ENCODE data around the gene NEK2. TPM values are rescaled to one million over a fixed set of nuclear protein-coding genes. Genes with fewer than 3 reads are reported as not detected.
A peak's percentile ranks its signal among the peaks of the same experiment; 100 is the strongest.
"Not testable (repeated sequence)": the region's sequence is repeated elsewhere in the genome, so short reads cannot be mapped to it uniquely, and the experiment has no call there.

Gene NEK2
- total RNA-seq, 2 experiments from 2014 or later = 49.0 to 51.9 TPM

DNA sequence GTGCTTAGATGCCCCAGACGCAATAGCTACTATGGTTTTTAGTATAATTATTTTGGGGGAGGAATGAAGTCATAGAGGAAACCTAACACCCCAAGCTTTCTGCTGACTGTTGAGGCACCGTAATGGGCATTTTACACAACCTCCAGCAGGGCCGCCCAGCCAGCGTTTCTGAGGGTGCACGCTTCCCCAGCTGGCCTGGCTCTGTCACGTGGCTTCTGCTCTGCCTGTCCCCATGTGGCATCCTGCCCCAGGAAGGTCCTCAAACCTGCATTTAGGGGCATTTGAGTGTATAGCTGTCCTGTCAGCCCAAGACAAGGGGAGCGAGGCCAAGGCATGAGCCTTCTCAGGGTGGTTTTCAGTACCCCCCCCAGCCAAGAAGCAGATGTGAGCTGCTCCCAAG is 10.4 kb upstream of the NEK2 start:
- ChIA-PET CTCF (interaction anchor here (0.6 to 4.7 kb wide), 5 partner anchors 11 to 1523 kb away, joined by 3 to 30 read pairs (median 4); partner anchors contain the start of gene NEK2), POLR2A (no interaction called here)
- Mint-ChIP-seq H3K27me3 (peaks cover 12% of the 10 kb centered on the region), H3K27ac (no peak overlapping the region), H3K9me3 (no peaks in the 10 kb centered on the region), H3K4me1 (peaks cover 23% of the 10 kb centered on the region), H3K36me3 (ENCODE audit: low read depth) (peaks cover 3% of the 10 kb centered on the region), H3K4me3 (no peak overlapping the region)
- no peak for DNase-seq

DNA sequence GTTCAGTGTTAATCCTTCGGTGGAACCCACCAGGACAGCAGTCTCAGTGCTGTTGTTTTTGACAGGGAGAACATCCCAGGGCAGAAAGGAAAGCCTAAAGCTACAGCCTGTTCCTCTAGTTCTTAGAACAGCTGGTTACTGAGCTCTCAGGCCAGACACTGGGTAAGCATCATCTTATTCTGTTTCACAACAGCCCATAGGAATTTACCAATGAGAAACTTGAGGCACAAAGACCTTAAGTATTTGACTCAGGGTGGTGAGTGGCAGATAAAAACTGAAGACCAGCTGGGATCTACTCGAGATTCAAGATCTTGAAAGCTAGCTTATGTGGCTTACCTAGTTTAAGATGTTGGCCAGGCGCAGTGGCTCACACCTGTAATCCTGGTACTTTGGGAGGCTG is 9.4 kb upstream of the NEK2 start:
- POLR2A ChIA-PET = no interaction called here
- no peaks in the 10 kb centered on the region for H3K9me3 Mint-ChIP-seq
- peaks cover 4% of the 10 kb centered on the region for H3K27me3 Mint-ChIP-seq
- H3K4me1 Mint-ChIP-seq = peaks cover 27% of the 10 kb centered on the region
- DNase-seq = no peak
- CTCF ChIA-PET = interaction anchor here (1.0 to 4.7 kb wide), 5 partner anchors 10 to 771 kb away, joined by 3 to 30 read pairs (median 4); partner anchors contain the start of gene NEK2
- peaks cover 3% of the 10 kb centered on the region for H3K36me3 Mint-ChIP-seq (ENCODE audit: low read depth)
- no peak overlapping the region for H3K27ac Mint-ChIP-seq
- H3K4me3 Mint-ChIP-seq = no peak overlapping the region

DNA sequence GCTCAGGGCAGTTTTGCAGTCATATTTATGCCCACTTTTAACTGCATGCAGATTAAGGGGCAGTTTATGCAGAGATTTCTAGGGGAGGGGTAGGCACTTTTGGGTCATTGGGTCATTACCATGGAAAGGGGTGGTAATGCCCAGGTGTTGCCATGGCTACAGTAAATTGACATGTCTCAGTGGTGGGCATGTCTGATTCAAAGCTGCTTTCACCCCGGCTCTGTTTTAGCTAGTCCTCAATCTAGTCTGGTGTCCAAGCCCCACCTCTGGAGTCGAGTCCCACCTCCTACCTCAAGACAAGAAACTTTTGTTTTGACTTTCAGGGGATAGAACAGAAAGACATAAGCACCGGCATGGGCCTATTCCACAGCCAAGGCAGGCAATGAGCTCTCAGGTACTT is 8.9 kb upstream of the NEK2 start:
- no peak for DNase-seq
- Mint-ChIP-seq H3K27ac (no peak overlapping the region), H3K36me3 (ENCODE audit: low read depth) (peaks cover 3% of the 10 kb centered on the region), H3K9me3 (no peaks in the 10 kb centered on the region), H3K27me3 (peaks cover 3% of the 10 kb centered on the region), H3K4me1 (peaks cover 27% of the 10 kb centered on the region), H3K4me3 (no peak overlapping the region)
- ChIA-PET POLR2A (no interaction called here), CTCF (interaction anchor here (1.0 to 4.7 kb wide), 5 partner anchors 9 to 772 kb away, joined by 3 to 30 read pairs (median 4); partner anchors contain the start of gene NEK2)

DNA sequence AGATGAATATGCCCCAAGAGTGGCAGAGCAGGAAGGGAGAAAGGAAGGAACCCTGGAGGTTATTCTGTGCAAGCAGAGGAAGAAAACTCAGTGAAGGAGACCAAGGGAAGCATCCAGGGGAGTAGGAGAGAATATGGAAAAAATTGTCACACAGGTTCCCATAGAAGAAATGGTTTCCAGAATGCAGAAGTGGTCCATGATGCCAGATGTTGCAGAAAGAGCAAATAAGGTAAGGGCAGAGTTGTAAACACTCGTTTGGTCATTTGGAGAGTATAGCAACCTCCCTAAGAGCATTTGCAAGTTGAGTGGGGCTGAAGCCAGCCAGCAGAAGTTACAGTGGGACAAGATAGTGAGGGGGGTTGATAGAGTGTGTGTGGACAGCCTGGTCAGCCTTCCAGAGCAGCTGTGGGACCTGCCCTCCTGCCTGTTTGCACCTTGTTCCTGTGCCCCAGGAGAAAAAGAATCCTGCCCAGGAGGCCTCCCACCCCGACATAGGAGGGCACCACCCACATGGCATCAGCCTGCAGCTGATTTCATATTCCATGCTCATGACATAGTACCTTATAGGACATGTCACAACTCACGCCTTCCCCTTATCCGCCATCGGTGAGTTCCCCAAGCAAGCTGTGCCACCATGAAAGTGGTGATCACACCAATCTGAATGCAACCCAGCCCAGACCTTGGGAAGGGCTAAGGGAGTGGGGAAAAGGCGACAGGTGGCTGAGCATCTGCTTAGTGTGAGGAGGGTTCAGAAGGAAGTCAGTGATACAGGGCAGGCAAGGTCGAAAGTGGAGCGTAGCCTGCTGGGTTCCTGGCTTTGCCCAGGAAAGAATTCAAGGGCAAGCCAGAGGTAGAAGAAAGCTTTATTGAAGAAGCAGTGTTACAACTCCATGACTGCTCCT is 8.2 kb upstream of the NEK2 start:
- ChIA-PET CTCF (interaction anchor here (1.0 to 4.7 kb wide), 8 partner anchors 8 to 773 kb away, joined by 3 to 39 read pairs (median 6); partner anchors contain the start of genes DTL, INTS7 and NEK2), POLR2A (no interaction called here)
- Mint-ChIP-seq H3K9me3 (no peaks in the 10 kb centered on the region), H3K4me1 (peaks cover 25% of the 10 kb centered on the region), H3K4me3 (no peak overlapping the region), H3K27ac (no peak overlapping the region), H3K27me3 (peaks cover 3% of the 10 kb centered on the region), H3K36me3 (ENCODE audit: low read depth) (peaks cover 3% of the 10 kb centered on the region)
- no peak for DNase-seq

DNA sequence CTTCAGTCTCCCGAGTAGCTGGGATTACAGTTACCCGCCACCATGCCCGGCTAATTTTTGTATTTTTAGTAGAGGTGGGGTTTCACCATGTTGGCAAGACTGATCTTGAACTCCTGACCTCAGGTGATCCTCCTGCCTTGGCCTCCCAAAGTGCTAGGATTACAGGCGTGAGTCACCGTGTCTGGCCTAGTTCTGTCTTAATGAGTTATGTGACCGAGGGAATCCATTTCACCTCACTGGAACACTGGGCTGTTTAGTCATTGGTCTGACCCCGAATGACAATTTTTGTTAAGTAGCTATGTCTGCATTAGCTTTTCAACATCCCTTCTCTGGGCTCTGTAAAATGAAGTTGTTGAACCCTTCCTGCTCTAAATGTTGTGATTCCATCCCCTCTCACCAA is 6.8 kb upstream of the NEK2 start:
- H3K4me3 Mint-ChIP-seq, H3K27ac Mint-ChIP-seq: not testable (repeated sequence)

DNA sequence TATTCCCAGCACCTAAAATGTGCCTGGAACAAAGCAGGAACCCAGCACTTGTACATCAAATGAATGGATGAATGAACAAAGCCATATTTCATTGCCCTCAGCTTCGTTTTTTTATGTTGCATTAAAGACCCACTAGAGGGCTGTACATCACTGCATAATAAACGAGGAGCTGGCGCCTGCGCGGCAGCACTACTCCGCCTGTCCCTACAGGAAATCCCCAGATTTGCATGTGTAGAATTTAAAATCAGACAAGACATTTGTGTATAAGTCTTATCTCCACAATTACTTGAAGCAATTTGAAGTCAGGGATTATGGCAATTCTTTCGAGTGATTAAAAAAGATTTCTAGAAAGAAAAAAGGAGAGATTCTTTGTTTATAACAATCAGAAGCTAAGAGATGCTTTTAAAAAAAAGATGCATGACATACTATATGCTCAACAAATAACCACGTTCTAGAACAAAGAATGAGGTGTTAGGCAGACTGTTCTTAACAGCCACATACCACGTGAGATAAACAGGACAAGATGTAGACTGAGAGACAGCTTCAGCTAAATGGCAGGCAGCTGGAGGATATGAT is 5.4 kb upstream of the NEK2 start:
- DNase-seq = peak; percentile 82
- ChIA-PET POLR2A (interaction anchor here (1.3 kb wide), 1 partner anchor 355 kb away, joined by 8 read pairs; the partner anchor contains the start of genes DTL and INTS7), CTCF (interaction anchor here (0.5 to 4.3 kb wide), 33 partner anchors 10 to 1271 kb away, joined by 3 to 39 read pairs (median 3); partner anchors contain the start of genes DTL, INTS7, NENF and SLC30A1)
- peak overlapping the region; percentile 75 for H3K27ac Mint-ChIP-seq
- no peaks in the 10 kb centered on the region for H3K36me3 Mint-ChIP-seq (ENCODE audit: low read depth)
- no peaks in the 10 kb centered on the region for H3K9me3 Mint-ChIP-seq
- no peak overlapping the region for H3K4me3 Mint-ChIP-seq
- H3K4me1 Mint-ChIP-seq = peaks cover 16% of the 10 kb centered on the region
- no peaks in the 10 kb centered on the region for H3K27me3 Mint-ChIP-seq

More for the DNA sequence above, 6.8 kb upstream of the NEK2 start:
- H3K9me3 Mint-ChIP-seq; H3K36me3 Mint-ChIP-seq (ENCODE audit: low read depth); POLR2A ChIA-PET; H3K27me3 Mint-ChIP-seq; DNase-seq: not testable (repeated sequence)
- CTCF ChIA-PET = interaction anchor here (0.6 to 4.3 kb wide), 8 partner anchors 9 to 897 kb away, joined by 3 to 39 read pairs (median 4); partner anchors contain the start of genes DTL and INTS7
- peaks cover 13% of the 10 kb centered on the region for H3K4me1 Mint-ChIP-seq

DNA sequence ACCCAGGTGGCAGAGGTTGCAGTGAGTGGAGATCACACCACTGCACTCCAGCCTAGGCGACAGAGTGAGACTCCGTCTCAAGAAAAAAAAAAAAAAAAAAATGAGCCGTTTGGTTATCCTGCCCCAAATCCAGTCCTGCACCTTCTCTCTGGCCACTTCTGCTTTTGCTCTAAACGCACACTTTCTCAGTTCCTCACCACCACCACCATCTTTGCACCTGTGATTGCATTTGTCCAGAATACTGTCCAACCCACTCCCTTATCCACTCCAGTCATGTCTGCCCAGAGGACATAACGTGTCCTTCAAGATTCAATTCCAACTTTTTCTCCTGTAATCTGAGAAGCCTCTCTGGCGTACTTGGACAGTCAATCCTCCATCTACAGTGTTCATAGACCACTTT is 2.2 kb upstream of the NEK2 start:
- Mint-ChIP-seq H3K4me3 (no peak overlapping the region), H3K4me1 (peaks cover 42% of the 10 kb centered on the region), H3K36me3 (ENCODE audit: low read depth) (peaks cover 14% of the 10 kb centered on the region), H3K27ac (no peak overlapping the region), H3K9me3 (no peaks in the 10 kb centered on the region), H3K27me3 (no peaks in the 10 kb centered on the region)
- DNase-seq = no peak
- ChIA-PET CTCF (interaction anchor here (2.0 to 3.6 kb wide), 2 partner anchors 19 to 21 kb away, joined by 5 to 15 read pairs; no protein-coding TSS in a partner anchor), POLR2A (no interaction called here)

DNA sequence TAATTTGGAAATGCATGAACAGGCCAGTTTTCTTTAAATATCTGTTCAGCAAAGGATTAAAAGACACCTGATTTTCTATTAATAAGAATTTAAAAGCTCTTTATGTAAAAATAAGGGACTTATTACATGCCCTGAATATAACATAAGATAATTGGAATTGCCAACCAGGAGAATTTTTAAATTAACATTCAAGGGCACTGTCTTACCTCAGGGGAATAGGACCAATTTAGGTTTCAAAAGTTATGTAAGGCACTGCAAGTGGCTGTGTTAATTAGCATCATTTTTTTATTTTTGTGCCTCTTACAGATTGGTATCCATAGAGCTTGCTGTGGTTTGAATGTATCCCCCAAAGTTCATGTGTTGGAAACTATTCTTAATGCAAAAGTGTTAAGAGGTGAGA is 1.3 kb upstream of the NEK2 start:
- no peaks in the 10 kb centered on the region for H3K27me3 Mint-ChIP-seq
- peaks cover 19% of the 10 kb centered on the region for H3K36me3 Mint-ChIP-seq (ENCODE audit: low read depth)
- peaks cover 47% of the 10 kb centered on the region for H3K4me1 Mint-ChIP-seq
- H3K4me3 Mint-ChIP-seq = peak overlapping the region; percentile 58
- CTCF ChIA-PET = interaction anchor here (0.6 to 3.6 kb wide), 5 partner anchors 9 to 1970 kb away, joined by 3 to 15 read pairs (median 4); no protein-coding TSS in a partner anchor
- no peak for DNase-seq
- POLR2A ChIA-PET = no interaction called here
- H3K9me3 Mint-ChIP-seq = no peaks in the 10 kb centered on the region
- no peak overlapping the region for H3K27ac Mint-ChIP-seq

DNA sequence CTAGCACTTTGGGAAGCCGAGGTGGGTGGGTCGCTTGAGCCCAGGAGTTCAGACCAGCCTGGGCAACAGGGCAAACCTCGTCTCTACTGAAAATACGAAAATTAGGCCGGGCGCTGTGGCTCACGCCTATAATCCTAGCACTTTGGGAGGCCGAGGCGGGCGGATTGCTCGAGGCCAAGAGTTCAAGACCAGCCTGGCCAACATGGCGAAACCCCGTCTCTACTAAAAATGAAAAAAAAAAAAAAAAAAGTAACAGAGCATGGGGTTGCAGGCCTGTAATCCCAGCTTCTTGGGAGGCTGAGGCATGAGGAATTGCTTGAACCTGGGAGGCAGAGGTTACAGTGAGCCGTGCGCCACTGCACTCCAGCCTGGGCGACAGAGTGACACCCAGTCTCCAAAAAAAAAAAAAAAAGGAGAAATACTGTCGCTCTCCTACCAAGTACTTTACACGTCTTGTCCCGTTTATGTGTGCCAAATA is 724 bp upstream of the NEK2 start:
- Mint-ChIP-seq H3K27ac (peak overlapping the region; percentile 87), H3K4me3 (peak overlapping the region; percentile 91), H3K9me3 (no peaks in the 10 kb centered on the region), H3K4me1 (peaks cover 45% of the 10 kb centered on the region), H3K36me3 (ENCODE audit: low read depth) (peaks cover 23% of the 10 kb centered on the region), H3K27me3 (no peaks in the 10 kb centered on the region)
- DNase-seq = no peak
- CTCF ChIA-PET = interaction anchor here (0.6 to 3.6 kb wide), 7 partner anchors 8 to 1970 kb away, joined by 3 to 15 read pairs (median 4); no protein-coding TSS in a partner anchor
- POLR2A ChIA-PET = no interaction called here

DNA sequence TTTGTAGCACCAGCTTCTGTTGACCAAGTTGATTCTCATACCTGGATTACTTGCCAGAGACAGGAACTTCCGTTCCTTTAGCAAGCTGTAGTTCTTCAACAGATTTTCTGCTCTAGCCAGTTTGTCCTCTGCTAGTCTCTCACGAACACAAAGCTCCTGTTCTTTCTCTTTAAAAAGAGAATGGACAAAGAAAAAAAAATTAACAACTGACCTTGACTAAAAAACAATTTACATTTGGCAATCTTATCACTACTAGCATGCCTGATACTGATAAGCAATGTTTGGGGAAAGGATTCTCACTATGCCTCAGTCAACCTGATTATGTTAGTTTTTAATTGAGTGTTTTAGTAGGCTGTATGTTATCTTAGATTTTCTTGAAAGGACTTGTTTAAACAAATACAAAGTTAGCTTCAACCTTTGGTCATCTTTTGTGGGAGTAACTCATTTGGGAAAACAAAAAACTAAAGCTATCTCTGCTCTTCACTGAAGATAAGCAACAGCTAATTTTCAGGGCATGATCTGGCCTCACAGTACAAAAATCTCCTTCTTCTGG is 8.3 kb downstream of the NEK2 start:
- ChIA-PET POLR2A (no interaction called here), CTCF (interaction anchor here (1.2 kb wide), 2 partner anchors 10 to 14 kb away, joined by 3 read pairs; no protein-coding TSS in a partner anchor)
- Mint-ChIP-seq H3K27me3 (no peaks in the 10 kb centered on the region), H3K9me3 (no peaks in the 10 kb centered on the region), H3K27ac (no peak overlapping the region), H3K36me3 (ENCODE audit: low read depth) (peaks cover 56% of the 10 kb centered on the region), H3K4me3 (no peak overlapping the region), H3K4me1 (peaks cover 6% of the 10 kb centered on the region)
- no peak for DNase-seq

DNA sequence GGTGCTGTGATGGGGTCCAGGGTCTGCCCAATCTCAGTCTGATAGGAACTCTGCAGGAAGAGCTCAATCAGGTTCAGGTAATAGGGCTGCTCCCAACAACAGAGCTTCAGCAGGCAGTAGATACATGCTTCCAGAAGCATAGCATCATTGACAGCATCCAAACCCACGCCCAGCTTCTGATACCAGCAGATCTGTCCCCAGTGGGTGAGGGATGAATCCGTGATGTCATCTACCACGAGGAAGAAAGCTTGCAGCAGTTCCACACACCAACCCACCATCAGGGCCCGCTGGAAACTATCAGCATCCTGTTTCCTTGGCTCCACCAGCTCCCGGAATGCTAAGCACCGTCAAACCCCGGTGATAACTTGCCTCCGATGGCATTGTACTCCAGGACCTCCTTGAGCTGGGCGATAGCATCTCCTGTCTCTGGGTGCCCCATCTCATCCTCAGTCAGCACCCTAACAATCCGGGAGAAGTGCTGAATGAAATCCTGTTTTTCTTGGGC is 14.7 kb downstream of the NEK2 start:
- Mint-ChIP-seq H3K4me3 (no peak overlapping the region), H3K4me1 (no peaks in the 10 kb centered on the region), H3K27ac (no peak overlapping the region), H3K9me3 (no peaks in the 10 kb centered on the region), H3K27me3 (no peaks in the 10 kb centered on the region), H3K36me3 (ENCODE audit: low read depth) (peaks cover 20% of the 10 kb centered on the region)
- ChIA-PET POLR2A (no interaction called here), CTCF (interaction anchor here (0.5 to 0.9 kb wide), 2 partner anchors 19 to 106 kb away, joined by 3 to 5 read pairs; no protein-coding TSS in a partner anchor)
- DNase-seq = no peak

DNA sequence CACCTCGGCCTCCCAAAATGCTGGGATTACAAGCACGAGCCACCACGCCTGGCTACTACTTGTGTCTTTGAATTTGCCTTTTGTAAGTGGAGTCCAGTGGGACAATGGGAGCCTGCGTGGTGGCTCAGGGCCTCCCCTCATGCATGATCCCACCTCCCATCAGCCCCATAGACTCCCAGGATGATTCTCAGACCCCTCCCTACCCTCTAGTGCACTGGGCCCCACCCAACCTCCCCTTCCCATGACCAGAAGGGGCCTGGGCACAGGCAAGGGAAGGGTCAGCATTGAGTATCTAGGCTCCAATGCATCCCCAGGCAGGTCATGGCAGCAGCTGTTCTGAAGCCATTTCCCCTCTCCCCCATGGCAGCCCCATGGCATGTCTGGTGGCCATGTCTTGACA is 18.7 kb downstream of the NEK2 start:
- ChIA-PET POLR2A (no interaction called here), CTCF (interaction anchor here (0.6 kb wide), 1 partner anchor 88 kb away, joined by 5 read pairs; no protein-coding TSS in a partner anchor)
- peaks cover 8% of the 10 kb centered on the region for H3K4me1 Mint-ChIP-seq

More for the DNA sequence above, 18.7 kb downstream of the NEK2 start:
- Mint-ChIP-seq H3K36me3 (ENCODE audit: low read depth) (no peaks in the 10 kb centered on the region), H3K9me3 (no peaks in the 10 kb centered on the region), H3K4me3 (no peak overlapping the region), H3K27me3 (no peaks in the 10 kb centered on the region), H3K27ac (no peak overlapping the region)
- DNase-seq = no peak
